SJCRH30 (cell line): Measurements from ENCODE around the gene JAGN1. TPM values are rescaled to one million over a fixed set of nuclear protein-coding genes. Genes with fewer than 3 reads are reported as not detected.
"Not testable (repeated sequence)": the region's sequence is repeated elsewhere in the genome, so short reads cannot be mapped to it uniquely, and the experiment has no call there.

ENCODE experiments used
- DNase-seq, 2 experiments: peaks; one replicate each; pipeline ENCODE4 v3.0.0-alpha.2; 2015 to 2020
- H3K27ac ChIP-seq: fragments of 250-450 bp; sonication (Bioruptor Pico); 2 replicates; pipeline ENCODE4 v1.5.1; 2020; ENCODE audit warnings: mild to moderate bottlenecking, moderate library complexity
- H3K27me3 ChIP-seq: fragments of 250-450 bp; sonication (Bioruptor Pico); 2 replicates; pipeline ENCODE4 v1.5.1; 2020; ENCODE audit warnings: mild to moderate bottlenecking, moderate library complexity
- H3K36me3 ChIP-seq: fragments of 250-450 bp; sonication (Bioruptor Pico); 2 replicates; pipeline ENCODE4 v1.5.1; 2020; ENCODE audit warnings: mild to moderate bottlenecking, moderate library complexity
- H3K4me1 ChIP-seq: fragments of 250-450 bp; sonication (Bioruptor Pico); 2 replicates; pipeline ENCODE4 v1.5.1; 2020; ENCODE audit warnings: mild to moderate bottlenecking, moderate library complexity
- H3K4me3 ChIP-seq: fragments of 250-450 bp; sonication (Bioruptor Pico); 2 replicates; pipeline ENCODE4 v1.5.1; 2020; ENCODE audit warnings: mild to moderate bottlenecking, moderate library complexity
- H3K9me3 ChIP-seq: fragments of 250-450 bp; sonication (Bioruptor Pico); replicated peaks from 2 replicates; pipeline ENCODE4 v1.5.1; 2020; ENCODE audit warnings: mild to moderate bottlenecking, moderate library complexity
- total RNA-seq: library from RNA; depleted of rRNA; stranded (reverse); fragments of >200 nt; shearing (Covaris generic); gene quantifications from 2 replicates; pipeline ENCODE4 v1.2.3, GENCODE V29; 2014

Gene JAGN1
- total RNA-seq, 1 experiment from 2014 or later, result 40.3 TPM

- Histone ChIP-seq H3K4me1 (peaks cover 24% of the 10 kb centered on the region), H3K9me3 (no peaks in the 10 kb centered on the region), H3K4me3 (no peak within 1 kb of the TSS), H3K27ac (no peak within 1 kb of the TSS), H3K36me3 (no peaks in the 10 kb centered on the region), H3K27me3 (no peaks in the 10 kb centered on the region)
- DNase-seq, result no peak
These were observed 10.4 kb upstream of the JAGN1 start, which contains the start of gene CIDEC for GRCh38 chr3:9879830-9880549. Gene CIDEC, minus strand, starts transcription at chr3:9880253. Its CDS starts 1,767 bp downstream, at chr3:9878486.

GRCh38 chr3:9881441-9881840 lies 9.0 kb upstream of the JAGN1 start:
- no peaks in the 10 kb centered on the region for H3K9me3 ChIP-seq
- H3K27me3 ChIP-seq, result no peaks in the 10 kb centered on the region
- no peak overlapping the region for H3K4me3 ChIP-seq
- peak; percentile 82 to 90 for DNase-seq
- no peaks in the 10 kb centered on the region for H3K36me3 ChIP-seq
- H3K4me1 ChIP-seq, result peaks cover 19% of the 10 kb centered on the region
- H3K27ac ChIP-seq, result no peak overlapping the region

- Histone ChIP-seq H3K27me3 (no peaks in the 10 kb centered on the region), H3K36me3 (no peaks in the 10 kb centered on the region), H3K4me3 (no peak overlapping the region), H3K4me1 (peaks cover 19% of the 10 kb centered on the region), H3K27ac (no peak overlapping the region), H3K9me3 (no peaks in the 10 kb centered on the region)
- no peak for DNase-seq
These were observed 6.5 kb upstream of the JAGN1 start for GRCh38 chr3:9883706-9884554.

DNA sequence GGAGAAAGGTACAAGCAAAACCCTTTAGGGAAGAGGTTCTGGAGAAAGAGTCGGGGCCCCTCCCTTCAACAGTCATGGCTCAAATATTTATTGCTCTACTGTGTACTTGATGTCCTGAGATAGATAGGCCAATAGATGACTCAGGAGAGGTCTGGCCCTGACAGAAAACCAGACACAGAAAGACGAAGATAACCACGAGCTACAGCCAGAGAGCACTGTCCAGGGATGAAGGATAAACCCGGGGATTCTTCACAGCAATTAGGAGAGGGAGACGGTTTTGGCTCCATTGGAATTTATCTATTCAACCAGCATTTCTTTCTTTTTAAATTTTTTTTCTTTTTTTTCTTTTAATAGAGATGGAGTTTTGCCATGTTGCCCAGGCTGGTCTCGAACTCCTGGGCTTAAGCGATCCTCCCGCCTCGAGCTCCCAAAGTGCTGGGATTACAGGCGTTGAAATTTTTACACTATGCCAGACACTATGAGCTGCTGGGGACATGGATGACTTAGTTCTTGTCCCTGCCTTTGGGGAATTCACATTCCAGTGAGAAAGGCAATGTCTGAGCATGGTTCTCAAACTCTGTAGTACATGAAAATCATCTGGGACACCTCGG lies 5.8 kb upstream of the JAGN1 start:
- peaks cover 19% of the 10 kb centered on the region for H3K4me1 ChIP-seq
- H3K4me3 ChIP-seq, result no peak overlapping the region
- no peak for DNase-seq
- no peaks in the 10 kb centered on the region; the same call in 1 of the 2 replicates for H3K27me3 ChIP-seq
- H3K9me3 ChIP-seq, result no peaks in the 10 kb centered on the region
- no peak overlapping the region for H3K27ac ChIP-seq
- no peaks in the 10 kb centered on the region for H3K36me3 ChIP-seq

- H3K9me3 ChIP-seq, result no peaks in the 10 kb centered on the region
- H3K27ac ChIP-seq, result no peak overlapping the region
- H3K36me3 ChIP-seq, result no peaks in the 10 kb centered on the region; the same call in 1 of the 2 replicates
- no peak overlapping the region for H3K4me3 ChIP-seq
- H3K27me3 ChIP-seq, result no peaks in the 10 kb centered on the region; the same call in 1 of the 2 replicates
- H3K4me1 ChIP-seq, result peaks cover 15% of the 10 kb centered on the region
- no peak for DNase-seq
These were observed 4.1 kb upstream of the JAGN1 start for GRCh38 chr3:9886328-9886727.

GRCh38 chr3:9887480-9887879 lies 2.9 kb upstream of the JAGN1 start:
- H3K27ac ChIP-seq, result no peak overlapping the region
- peaks cover 6% of the 10 kb centered on the region for H3K36me3 ChIP-seq
- H3K4me3 ChIP-seq, result no peak overlapping the region
- DNase-seq, result no peak
- peaks cover 11% of the 10 kb centered on the region for H3K4me1 ChIP-seq
- no peaks in the 10 kb centered on the region; the same call in 1 of the 2 replicates for H3K27me3 ChIP-seq
- no peaks in the 10 kb centered on the region for H3K9me3 ChIP-seq

- no peak overlapping the region for H3K27ac ChIP-seq
- no peak for DNase-seq
- no peaks in the 10 kb centered on the region; the same call in 1 of the 2 replicates for H3K27me3 ChIP-seq
- no peaks in the 10 kb centered on the region for H3K9me3 ChIP-seq
- peaks cover 14% of the 10 kb centered on the region for H3K36me3 ChIP-seq
- H3K4me1 ChIP-seq, result peaks cover 11% of the 10 kb centered on the region
- no peak overlapping the region for H3K4me3 ChIP-seq
These were observed 1.9 kb upstream of the JAGN1 start for GRCh38 chr3:9888540-9888939.

GRCh38 chr3:9889405-9889804 lies 1.0 kb upstream of the JAGN1 start:
- DNase-seq, result no peak
- Histone ChIP-seq H3K4me3 (no peak overlapping the region), H3K4me1 (peaks cover 9% of the 10 kb centered on the region), H3K27ac (no peak overlapping the region), H3K36me3 (peaks cover 14% of the 10 kb centered on the region), H3K9me3 (no peaks in the 10 kb centered on the region), H3K27me3 (no peaks in the 10 kb centered on the region; the same call in 1 of the 2 replicates)

DNA sequence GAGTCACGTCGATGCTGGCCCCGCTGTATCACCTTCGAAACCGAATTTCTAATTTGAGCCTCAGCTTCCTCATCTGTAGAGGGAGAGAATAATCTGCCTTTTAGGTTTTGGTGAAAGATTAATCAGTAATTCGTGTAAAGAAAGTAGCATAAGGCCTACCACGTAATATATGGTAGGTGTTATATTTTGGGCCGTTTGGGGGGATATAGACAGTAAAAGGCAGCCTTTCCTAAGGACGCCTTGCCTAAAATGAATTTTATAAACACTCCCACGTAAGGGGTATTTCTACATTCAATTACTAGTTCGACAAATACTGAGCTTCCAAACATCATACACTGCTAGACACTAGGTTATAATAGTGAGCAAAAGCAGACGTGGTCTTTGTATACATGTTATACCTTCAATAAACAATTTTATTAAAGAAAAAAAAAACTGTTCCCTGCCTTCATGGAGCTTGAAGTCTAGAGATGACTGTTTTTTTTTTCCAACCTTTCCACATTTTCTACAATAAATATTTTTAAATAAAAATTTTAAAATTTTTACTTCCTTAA lies 737 bp downstream of the JAGN1 start:
- H3K4me3 ChIP-seq, result peak overlapping the region; percentile 98
- H3K27me3 ChIP-seq, result no peaks in the 10 kb centered on the region; the same call in 1 of the 2 replicates
- no peak for DNase-seq
- peaks cover 14% of the 10 kb centered on the region for H3K36me3 ChIP-seq
- H3K27ac ChIP-seq, result peak overlapping the region; percentile 82
- H3K4me1 ChIP-seq, result peaks cover 3% of the 10 kb centered on the region; the same call in 1 of the 2 replicates
- no peaks in the 10 kb centered on the region for H3K9me3 ChIP-seq

DNA sequence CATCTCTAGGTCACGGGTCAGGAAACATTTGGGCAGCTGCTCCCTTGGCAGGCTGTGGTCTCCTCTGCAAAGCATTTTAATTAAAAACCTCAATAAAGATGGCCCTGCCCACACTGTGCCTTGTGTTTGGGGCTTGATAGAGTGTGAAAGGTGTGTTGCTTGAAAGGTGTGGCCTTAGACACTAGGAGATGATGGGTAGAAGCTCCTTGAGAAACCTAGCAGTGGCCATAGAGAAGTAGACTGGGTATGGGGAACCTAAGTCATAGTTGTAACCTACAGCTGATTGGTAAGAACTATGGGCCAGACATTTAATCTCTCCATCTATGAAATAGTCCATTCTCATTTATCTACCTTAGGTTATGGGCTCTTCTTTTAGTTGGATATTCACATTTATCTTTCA lies 3.3 kb downstream of the JAGN1 start:
- Histone ChIP-seq H3K27me3 (no peaks in the 10 kb centered on the region; the same call in 1 of the 2 replicates), H3K9me3 (no peaks in the 10 kb centered on the region), H3K36me3 (peaks cover 14% of the 10 kb centered on the region), H3K27ac (no peak overlapping the region), H3K4me3 (no peak overlapping the region), H3K4me1 (peaks cover 3% of the 10 kb centered on the region; the same call in 1 of the 2 replicates)
- no peak for DNase-seq

GRCh38 chr3:9895715-9896114 lies 5.3 kb downstream of the JAGN1 start:
- H3K9me3 ChIP-seq, H3K4me3 ChIP-seq, DNase-seq, H3K4me1 ChIP-seq, H3K27ac ChIP-seq, H3K27me3 ChIP-seq: not testable (repeated sequence)
- H3K36me3 ChIP-seq, result peaks cover 14% of the 10 kb centered on the region

GRCh38 chr3:9896755-9897407 lies 6.5 kb downstream of the JAGN1 start:
- DNase-seq, result not testable (repeated sequence)

GRCh38 chr3:9897408-9898372 lies 7.3 kb downstream of the JAGN1 start:
- Histone ChIP-seq H3K27me3 (no peaks in the 10 kb centered on the region), H3K27ac (no peak overlapping the region), H3K4me1 (peaks cover 6% of the 10 kb centered on the region; the same call in 1 of the 2 replicates), H3K9me3 (no peaks in the 10 kb centered on the region), H3K36me3 (peaks cover 6% of the 10 kb centered on the region), H3K4me3 (no peak overlapping the region)
- DNase-seq, result no peak

More at GRCh38 chr3:9896755-9897407, 6.5 kb downstream of the JAGN1 start:
- H3K4me3 ChIP-seq, H3K4me1 ChIP-seq, H3K27ac ChIP-seq, H3K9me3 ChIP-seq, H3K27me3 ChIP-seq: not testable (repeated sequence)
- peaks cover 10% of the 10 kb centered on the region for H3K36me3 ChIP-seq
